OCI-LY3 (cell line): ENCODE measurements around the gene PADI3.

Experiments used
- EZH2phosphoT487 ChIP-seq: fragments of 200-600 bp; shearing (Covaris generic); IDR thresholded peaks from 2 replicates; pipeline ENCODE4 v1.6.1; 2018; ENCODE audit warnings: antibody characterized with exemption, mixed run types, low read depth
- TF ChIP-seq, protein P1 (sequence below): fragments of 200-600, 300-600 bp; sonication (generic); IDR thresholded peaks from 2 replicates; pipeline ENCODE4 v1.5.1; 2014; ENCODE audit warnings: antibody characterized with exemption, low read length, low read depth

DNA sequence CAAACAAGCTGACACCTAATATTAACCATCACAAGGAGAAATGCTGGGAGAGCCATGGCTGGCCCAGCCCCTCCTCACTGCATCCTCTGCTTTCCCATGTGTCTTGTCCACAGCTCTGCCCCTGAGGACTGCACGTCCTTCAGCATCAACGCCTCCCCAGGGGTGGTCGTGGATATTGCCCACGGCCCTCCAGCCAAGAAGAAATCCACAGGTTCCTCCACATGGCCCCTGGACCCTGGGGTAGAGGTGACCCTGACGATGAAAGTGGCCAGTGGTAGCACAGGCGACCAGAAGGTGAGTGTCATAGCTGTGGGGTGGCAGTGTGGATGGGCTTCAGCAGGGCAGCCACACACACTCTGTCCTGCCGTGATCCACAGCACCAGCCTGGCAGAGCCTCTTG is 82.0 kb downstream of the PADI3 start:
- TF ChIP-seq, protein P1, sequence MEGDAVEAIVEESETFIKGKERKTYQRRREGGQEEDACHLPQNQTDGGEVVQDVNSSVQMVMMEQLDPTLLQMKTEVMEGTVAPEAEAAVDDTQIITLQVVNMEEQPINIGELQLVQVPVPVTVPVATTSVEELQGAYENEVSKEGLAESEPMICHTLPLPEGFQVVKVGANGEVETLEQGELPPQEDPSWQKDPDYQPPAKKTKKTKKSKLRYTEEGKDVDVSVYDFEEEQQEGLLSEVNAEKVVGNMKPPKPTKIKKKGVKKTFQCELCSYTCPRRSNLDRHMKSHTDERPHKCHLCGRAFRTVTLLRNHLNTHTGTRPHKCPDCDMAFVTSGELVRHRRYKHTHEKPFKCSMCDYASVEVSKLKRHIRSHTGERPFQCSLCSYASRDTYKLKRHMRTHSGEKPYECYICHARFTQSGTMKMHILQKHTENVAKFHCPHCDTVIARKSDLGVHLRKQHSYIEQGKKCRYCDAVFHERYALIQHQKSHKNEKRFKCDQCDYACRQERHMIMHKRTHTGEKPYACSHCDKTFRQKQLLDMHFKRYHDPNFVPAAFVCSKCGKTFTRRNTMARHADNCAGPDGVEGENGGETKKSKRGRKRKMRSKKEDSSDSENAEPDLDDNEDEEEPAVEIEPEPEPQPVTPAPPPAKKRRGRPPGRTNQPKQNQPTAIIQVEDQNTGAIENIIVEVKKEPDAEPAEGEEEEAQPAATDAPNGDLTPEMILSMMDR: no peak
- TF ChIP-seq EZH2phosphoT487: no peak
